Activated effector memory CD4-positive, alpha-beta T cell treated with Interleukin-2 at 50 U/mL for 16 hours (primary cell): ENCODE results near the gene ARHGEF4.
"Not testable (repeated sequence)": the region's sequence is repeated elsewhere in the genome, so short reads cannot be mapped to it uniquely, and the experiment has no call there.

Source experiments
- DNase-seq: peaks from one replicate; pipeline ENCODE4 v3.0.0-alpha.2; 2020

The ARHGEF4 gene

GRCh38 chr2:131056932-131057287 is 220.2 kb downstream of the ARHGEF4 start:
- no peak for DNase-seq

- DNase-seq, result no peak
These were observed 221.6 kb downstream of the ARHGEF4 start for GRCh38 chr2:131058214-131058843.

GRCh38 chr2:131058920-131059319 is 222.2 kb downstream of the ARHGEF4 start:
- DNase-seq, result no peak

GRCh38 chr2:131063501-131064283 is 227.0 kb downstream of the ARHGEF4 start:
- no peak for DNase-seq

- no peak for DNase-seq
These were observed 228.1 kb downstream of the ARHGEF4 start for GRCh38 chr2:131064589-131065512.

- no peak for DNase-seq
These were observed 230.9 kb downstream of the ARHGEF4 start for GRCh38 chr2:131067465-131068125.

GRCh38 chr2:131068172-131068571 is 231.5 kb downstream of the ARHGEF4 start:
- DNase-seq, result not testable (repeated sequence)

GRCh38 chr2:131075578-131075977 is 238.9 kb downstream of the ARHGEF4 start:
- DNase-seq, result not testable (repeated sequence)

- no peak for DNase-seq
These were observed 240.0 kb downstream of the ARHGEF4 start for GRCh38 chr2:131076707-131077106.

GRCh38 chr2:131077182-131077846 is 240.6 kb downstream of the ARHGEF4 start:
- no peak for DNase-seq

GRCh38 chr2:131077966-131078365 is 241.3 kb downstream of the ARHGEF4 start:
- DNase-seq, result no peak

GRCh38 chr2:131079931-131080330 is 243.2 kb downstream of the ARHGEF4 start:
- DNase-seq, result not testable (repeated sequence)

- no peak for DNase-seq
These were observed 244.5 kb downstream of the ARHGEF4 start for GRCh38 chr2:131081190-131081589.

- DNase-seq, result no peak
These were observed 248.9 kb downstream of the ARHGEF4 start for GRCh38 chr2:131085646-131086045.

- no peak for DNase-seq
These were observed 255.8 kb downstream of the ARHGEF4 start for GRCh38 chr2:131092458-131093005.

- DNase-seq, result peak; percentile 89
These were observed 256.4 kb downstream of the ARHGEF4 start, which contains the start of gene FAM168B for GRCh38 chr2:131093006-131093695. TSS of gene FAM168B (minus strand) at chr2:131093460. CDS start at chr2:131082646, 10,814 bp downstream.

GRCh38 chr2:131093696-131094462 is 257.2 kb downstream of the ARHGEF4 start:
- DNase-seq, result no peak

- DNase-seq, result no peak
These were observed 258.0 kb downstream of the ARHGEF4 start for GRCh38 chr2:131094463-131095281.
